Keratinocyte (primary cell): ENCODE measurements around the gene SERINC5.

ENCODE experiments used
- EZH2 ChIP-seq: IDR thresholded peaks from one replicate; pipeline ENCODE4 v1.6.1; 2012; ENCODE audit warnings: inconsistent platforms, mild to moderate bottlenecking, low read length, moderate library complexity
- TF ChIP-seq, protein P1 (sequence below), 3 experiments: IDR thresholded peaks in 1 of 3; conservative IDR thresholded peaks in 1 of 3; optimal IDR thresholded peaks in 1 of 3; 2 replicates in 2 of 3; 3 replicates in 1 of 3; pipeline versions ENCODE3 to v1.5.1; 2011; ENCODE audit warnings: low read length in 3 of 3, mild to moderate bottlenecking in 3 of 3, moderate library complexity in 2 of 3, control low read depth in 1 of 3, inconsistent platforms in 1 of 3; ENCODE audit not compliant: insufficient read depth in 2 of 3; ENCODE audit errors: extremely low read depth in 1 of 3

DNA sequence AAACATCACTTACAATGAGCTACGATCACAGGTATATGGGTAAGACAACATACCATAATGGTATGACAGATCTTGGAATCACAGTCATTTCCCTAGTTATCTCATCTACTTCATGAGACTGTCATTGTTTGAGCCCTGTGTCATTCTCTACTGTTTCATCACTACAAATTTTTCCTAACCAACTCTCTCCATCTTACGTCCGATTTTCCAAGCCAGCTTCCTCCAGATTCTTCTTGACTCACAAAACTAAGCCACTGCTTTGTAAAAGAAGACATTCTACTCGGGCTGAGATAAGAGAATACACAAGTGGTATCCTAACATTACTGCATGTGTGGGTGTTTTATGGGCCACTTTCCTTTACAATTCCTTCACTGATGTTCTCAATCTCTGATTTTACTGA, 49.6 kb downstream of the SERINC5 start:
- TF ChIP-seq, protein P1, sequence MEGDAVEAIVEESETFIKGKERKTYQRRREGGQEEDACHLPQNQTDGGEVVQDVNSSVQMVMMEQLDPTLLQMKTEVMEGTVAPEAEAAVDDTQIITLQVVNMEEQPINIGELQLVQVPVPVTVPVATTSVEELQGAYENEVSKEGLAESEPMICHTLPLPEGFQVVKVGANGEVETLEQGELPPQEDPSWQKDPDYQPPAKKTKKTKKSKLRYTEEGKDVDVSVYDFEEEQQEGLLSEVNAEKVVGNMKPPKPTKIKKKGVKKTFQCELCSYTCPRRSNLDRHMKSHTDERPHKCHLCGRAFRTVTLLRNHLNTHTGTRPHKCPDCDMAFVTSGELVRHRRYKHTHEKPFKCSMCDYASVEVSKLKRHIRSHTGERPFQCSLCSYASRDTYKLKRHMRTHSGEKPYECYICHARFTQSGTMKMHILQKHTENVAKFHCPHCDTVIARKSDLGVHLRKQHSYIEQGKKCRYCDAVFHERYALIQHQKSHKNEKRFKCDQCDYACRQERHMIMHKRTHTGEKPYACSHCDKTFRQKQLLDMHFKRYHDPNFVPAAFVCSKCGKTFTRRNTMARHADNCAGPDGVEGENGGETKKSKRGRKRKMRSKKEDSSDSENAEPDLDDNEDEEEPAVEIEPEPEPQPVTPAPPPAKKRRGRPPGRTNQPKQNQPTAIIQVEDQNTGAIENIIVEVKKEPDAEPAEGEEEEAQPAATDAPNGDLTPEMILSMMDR (optimal IDR thresholded peaks at IDR 0.05 in 1 of 3, IDR thresholded peaks at IDR 0.05 in 1 of 3, conservative IDR thresholded peaks at IDR 0.05 in 1 of 3; ENCODE audit: extremely low read depth in 1 of 3, insufficient read depth in 2 of 3, low read length in 3 of 3), result no peak
- no peak for TF ChIP-seq EZH2
